ENCODE data around the gene AUTS2.

DNA sequence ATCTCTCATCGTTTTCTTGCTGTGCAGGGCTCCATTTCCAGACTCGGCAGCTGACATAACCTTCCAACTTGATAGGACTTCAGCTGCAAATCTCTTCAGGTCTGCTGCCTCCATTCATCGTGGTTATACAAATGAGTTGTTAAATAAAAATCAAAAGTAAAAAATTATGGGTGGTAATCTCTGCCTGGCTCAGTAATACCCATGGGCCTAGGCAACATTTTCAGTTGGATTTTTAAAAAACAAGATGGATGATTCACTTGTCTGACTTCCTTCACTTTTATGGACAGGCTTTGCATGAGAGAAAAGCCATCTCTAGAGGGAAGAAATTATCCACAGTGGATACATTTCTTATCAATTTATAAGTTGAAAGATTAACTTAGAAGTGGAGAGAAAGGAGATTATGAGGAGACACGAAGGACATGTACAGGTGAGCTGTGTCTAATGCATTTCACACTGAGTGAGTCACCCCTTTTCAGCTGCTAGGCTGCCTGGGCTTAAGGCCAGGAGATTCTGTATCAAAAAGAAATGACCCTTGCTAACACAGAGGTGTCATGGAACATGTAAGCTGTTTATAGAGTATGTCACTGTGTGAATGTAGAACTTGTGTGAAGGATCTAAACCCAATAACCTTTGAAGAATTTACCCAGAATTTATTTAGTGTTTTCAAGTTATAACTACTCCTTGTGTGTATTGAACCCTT, 495.1 kb downstream of the AUTS2 start:
- TF ChIP-seq SUZ12 (IDR thresholded peaks at IDR 0.05), result no peak
- TF ChIP-seq FOXM1 (IDR thresholded peaks at IDR 0.05; ENCODE audit: borderline replicate concordance), result no peak
- no peak for TF ChIP-seq BHLHE40 (IDR thresholded peaks at IDR 0.05; ENCODE audit: borderline replicate concordance)
- TF ChIP-seq ELF4 (IDR thresholded peaks at IDR 0.05), result no peak
- no peak for TF ChIP-seq FOXK2 (IDR thresholded peaks at IDR 0.05)
- no peak for TF ChIP-seq HDGF (IDR thresholded peaks at IDR 0.05; ENCODE audit: borderline replicate concordance)
- TF ChIP-seq L3MBTL2 (conservative IDR thresholded peaks at IDR 0.05), result no peak
- TF ChIP-seq SP1 (IDR thresholded peaks at IDR 0.05), result no peak
- no peak for TF ChIP-seq LEF1 (IDR thresholded peaks at IDR 0.05; ENCODE audit: borderline replicate concordance)
- TF ChIP-seq ZNF384 (IDR thresholded peaks at IDR 0.05), result no peak
- TF ChIP-seq CTBP1 (IDR thresholded peaks at IDR 0.05; ENCODE audit: borderline replicate concordance), result no peak
- TF ChIP-seq ARNT (IDR thresholded peaks at IDR 0.05), result no peak
